HG03175 (cell line): Measurements from ENCODE around the gene MAP2K6.

Source experiments
- ATAC-seq: cut with Tn5 transposase; IDR thresholded peaks from one replicate; pipeline ENCODE4 v1.9.1; 2021; ENCODE audit warnings: mild to moderate bottlenecking, moderate library complexity; ENCODE audit not compliant: unreplicated experiment

MAP2K6 gene

DNA sequence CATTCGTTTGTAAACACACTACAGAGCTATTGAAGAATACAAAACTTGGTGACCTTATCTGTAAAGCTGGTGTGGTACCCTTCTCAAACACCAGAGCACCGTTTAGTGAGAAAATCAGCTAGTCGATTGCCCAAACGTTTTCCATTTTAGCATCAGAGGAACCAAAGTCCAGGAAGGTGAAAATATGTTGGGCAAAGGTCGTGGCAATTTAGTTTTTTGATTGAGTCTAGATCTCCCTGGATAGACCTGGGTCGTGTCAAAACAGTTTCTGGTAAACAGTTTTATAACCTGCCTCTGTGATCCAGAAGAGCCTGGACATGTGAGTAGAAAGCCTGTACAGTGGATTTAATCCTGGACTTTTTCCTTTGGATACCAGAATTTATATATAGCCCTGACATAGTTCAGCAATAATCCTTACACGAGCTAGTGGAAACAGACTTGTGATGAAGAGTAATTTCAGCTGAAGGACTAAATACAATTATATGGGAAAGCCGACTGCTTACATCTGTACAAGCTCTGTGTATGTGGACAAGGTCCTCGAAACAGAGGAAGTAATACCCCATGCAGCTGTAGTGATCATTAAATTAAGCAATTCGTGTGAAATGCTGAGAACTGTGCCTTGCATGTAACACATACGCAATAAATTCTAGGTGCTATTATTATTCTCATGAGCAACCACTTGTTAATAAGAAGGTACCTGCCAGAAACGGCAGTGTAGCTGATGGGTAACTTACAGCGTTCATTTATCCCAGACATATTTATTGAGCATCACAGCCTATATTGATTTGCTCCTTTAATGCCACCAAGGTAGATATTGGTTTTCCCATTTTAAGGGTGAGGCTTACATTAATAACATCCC lies 72.5 kb downstream of the MAP2K6 start:
- no peak for ATAC-seq

- ATAC-seq, result no peak
Observed at GRCh38 chr17:69489313-69489712, 74.8 kb downstream of the MAP2K6 start.

DNA sequence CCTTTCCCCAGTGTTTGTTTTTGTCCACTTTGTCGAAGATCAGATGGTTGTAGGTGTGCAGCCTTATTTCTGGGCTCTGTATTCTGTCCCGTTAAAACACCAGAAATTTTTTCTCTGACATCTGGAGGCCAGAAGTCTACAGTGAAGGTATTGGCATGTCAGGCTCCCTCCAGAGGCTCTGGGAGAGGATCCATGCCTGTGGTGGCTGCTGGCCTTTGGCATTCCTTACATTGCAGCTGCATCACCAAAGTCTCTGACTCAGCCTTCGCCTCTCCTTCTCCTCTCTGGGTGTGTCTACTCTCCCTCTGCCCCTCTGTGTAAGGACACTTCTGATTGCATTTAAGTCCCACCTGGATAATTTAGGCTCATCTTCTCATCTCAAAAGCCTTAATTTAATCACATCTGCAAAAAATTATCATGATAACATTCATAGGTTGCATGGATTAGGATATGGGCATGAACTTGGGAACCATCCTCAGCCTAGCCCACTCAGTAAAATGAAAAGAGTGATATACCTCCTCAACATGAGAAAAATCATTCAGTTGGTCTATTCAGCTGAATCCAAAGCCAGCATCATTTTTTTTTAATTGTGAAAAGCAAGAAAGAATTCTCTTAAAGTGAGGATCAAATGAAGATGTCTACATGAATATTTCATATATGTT lies 78.0 kb downstream of the MAP2K6 start:
- ATAC-seq, result no peak

DNA sequence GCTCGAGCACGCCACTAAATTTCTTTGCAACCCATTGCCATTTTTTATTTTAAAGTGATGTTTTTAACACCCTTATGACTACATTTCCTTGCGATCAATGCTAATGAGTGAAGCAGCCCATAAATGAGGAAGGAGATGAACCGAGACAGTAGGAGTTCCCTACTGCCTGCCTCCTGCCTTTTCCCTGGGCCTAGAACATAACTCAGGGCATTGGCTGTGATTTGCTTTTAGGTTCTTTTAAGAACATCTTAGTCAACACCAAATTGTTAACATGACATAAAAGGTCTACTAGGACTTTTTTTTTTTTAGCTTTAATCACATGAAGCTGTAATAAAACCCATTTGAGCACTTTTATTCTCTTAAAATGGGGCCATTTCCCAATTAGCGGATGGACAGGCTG lies 81.3 kb downstream of the MAP2K6 start:
- no peak for ATAC-seq

DNA sequence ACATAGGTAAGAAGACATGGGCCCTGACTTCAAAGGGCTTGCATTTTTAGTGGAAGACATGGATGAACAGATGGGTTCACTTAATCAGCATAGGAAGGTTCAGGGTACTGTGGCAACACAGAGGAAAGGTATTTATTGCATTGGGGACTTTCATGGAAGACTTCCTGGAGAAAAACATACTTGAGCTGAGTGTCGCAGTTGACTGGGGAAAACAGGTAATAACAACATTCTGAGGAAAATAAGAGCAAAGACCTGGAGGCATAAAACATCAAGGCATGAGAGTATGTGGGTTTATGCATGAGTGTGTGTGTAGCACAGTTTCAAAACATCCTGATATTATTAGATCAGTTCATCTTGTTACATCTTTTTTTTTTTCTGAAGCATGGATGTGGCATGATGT lies 82.7 kb downstream of the MAP2K6 start:
- ATAC-seq, result no peak

DNA sequence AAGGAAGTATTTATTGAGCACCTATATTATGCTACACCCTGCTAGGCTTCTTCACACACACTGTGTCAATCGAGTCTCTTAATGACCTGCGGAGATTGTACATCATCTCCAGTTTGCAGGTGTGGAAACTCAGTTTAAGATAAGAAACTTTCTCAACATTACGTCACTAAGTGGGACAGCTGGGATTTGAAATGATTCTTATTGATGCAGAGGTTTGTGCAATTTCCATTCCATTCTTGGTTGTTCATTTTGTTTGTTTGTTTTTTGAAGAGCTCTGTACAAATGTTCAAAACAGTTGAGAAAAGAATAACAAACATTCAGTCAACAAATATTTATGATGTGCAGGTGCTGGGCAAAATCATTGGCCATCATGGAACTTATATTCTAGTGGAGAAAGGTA lies 84.8 kb downstream of the MAP2K6 start:
- no peak for ATAC-seq

GRCh38 chr17:69500911-69501429 lies 86.5 kb downstream of the MAP2K6 start:
- no peak for ATAC-seq

DNA sequence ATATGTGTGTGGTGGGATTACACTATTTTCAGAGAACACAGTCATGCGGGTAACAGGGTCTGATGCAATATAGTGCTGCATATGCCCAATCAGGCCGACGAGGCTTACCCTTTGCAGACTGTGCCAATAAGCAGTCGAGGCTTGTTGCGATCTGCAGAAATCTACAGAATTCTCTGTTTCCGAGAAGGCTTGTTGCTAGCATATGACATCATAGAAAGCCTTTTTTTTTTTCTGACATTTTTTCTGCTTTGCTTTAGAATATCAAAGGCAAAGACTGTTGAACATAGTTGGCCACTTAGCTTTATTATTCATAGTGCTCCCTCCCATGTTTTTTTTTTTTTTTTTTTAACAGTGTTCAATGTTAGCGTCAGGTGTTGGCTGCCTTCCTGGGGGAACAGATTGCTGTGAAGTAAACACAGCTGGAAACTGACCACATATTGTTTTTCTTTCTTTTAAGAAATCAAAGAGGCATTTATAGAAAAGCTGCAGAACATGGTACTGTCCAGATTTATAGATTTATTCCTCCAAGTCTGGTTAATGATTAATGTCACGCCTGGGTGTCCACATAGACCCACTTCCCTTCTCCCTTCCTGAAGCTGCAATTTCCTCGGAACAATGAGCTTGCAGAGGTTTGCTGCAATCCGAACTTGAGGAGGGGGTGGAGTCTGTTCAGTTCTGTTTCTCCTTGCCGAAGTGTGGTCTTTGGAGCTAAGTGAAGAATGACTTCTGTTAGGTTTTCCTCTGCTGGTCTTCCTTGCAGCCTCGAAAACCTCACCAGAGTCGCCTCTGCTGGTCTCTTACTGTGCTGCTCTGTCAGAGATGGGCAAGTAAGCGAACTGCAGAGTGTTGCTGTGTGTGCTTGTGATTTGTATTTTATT lies 87.3 kb downstream of the MAP2K6 start:
- ATAC-seq, result peak; percentile 32

DNA sequence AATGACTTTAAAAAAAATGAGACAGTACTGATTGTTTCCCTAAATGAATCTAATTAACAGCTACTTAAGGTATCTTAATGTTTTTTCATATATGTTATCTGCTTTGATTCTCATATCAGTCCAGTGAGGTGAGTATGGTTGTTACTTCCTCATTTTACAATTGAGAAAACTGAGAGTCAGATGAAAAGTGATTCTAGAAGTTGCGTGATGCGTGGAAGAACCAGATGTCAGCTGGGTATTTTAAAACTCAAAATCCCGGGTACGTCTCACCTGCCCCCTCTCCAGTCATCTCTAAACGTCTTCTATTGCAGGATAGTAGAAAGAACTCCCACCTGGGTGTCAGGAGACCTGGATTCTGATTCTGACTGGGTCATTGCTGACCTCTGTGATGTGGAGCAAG lies 89.2 kb downstream of the MAP2K6 start:
- ATAC-seq, result peak; percentile 89

- ATAC-seq, result no peak
Observed at GRCh38 chr17:69505740-69506139, 91.2 kb downstream of the MAP2K6 start.

GRCh38 chr17:69506489-69506888 lies 92.0 kb downstream of the MAP2K6 start:
- no peak for ATAC-seq

DNA sequence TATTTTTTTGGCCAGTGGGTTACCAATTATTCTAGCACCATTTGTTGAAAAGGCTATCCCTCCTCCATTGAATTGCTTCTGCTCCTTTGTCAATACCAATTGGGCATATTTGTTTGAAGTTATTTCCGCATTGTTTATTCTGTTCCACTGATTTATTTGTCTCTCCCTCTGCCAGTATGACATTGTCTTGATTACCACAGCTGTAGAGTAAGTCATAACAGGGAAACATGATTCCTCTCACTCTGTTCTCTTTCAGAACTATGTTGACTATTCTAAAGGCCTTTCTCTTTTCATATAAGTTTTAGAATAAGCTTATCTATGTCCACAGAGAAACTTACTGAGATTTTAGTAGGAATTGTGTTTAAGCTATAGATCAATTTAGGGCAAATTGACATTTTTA lies 94.3 kb downstream of the MAP2K6 start:
- no peak for ATAC-seq

- no peak for ATAC-seq
Observed at GRCh38 chr17:69511250-69511649, 96.8 kb downstream of the MAP2K6 start.

GRCh38 chr17:69512946-69513345 lies 98.4 kb downstream of the MAP2K6 start:
- ATAC-seq, result no peak

GRCh38 chr17:69516225-69516624 lies 101.7 kb downstream of the MAP2K6 start:
- no peak for ATAC-seq

DNA sequence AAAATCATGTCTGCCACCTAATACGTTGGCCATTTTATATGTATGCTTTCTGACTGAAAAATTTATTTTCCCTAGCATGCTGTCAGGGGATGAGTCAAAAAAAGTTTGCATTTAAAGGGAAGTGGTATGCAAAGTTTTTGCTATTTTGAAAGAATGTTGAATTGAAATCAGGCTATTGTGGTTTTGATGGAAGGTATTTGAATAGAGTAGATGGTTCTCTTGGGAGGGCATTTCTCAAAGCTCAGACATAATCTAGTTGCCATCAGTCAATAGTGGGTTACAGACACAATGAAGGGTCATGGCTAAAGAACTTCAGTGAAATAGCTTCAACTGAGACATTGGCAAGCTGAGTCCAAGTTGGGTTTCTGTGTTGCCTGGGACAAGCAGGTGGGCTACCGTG lies 102.4 kb downstream of the MAP2K6 start:
- peak; percentile 96 for ATAC-seq

- no peak for ATAC-seq
Observed at GRCh38 chr17:69518951-69519350, 104.5 kb downstream of the MAP2K6 start.

GRCh38 chr17:69523244-69523861 lies 108.9 kb downstream of the MAP2K6 start:
- ATAC-seq, result peak; percentile 80

DNA sequence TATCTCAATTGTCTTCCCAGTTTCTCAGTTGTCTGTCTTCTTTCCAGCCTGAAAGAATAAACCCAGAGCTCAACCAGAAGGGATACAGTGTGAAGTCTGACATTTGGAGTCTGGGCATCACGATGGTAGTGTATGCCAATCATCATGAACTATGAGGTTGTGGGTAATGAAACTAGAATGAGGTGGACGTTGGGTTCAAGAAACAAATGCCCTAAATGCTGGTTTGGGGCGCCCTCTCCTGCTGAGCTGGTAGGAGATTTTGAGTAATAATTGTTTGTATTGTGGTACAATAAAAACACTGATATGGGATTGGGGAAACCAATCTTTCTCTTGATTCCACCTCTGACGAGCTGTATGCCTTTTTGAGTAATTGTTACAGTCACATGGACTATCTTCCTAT lies 110.4 kb downstream of the MAP2K6 start:
- no peak for ATAC-seq

- ATAC-seq, result no peak
Observed at GRCh38 chr17:69525920-69526841, 111.7 kb downstream of the MAP2K6 start.
